HUDEP-2 (cell line): ENCODE measurements around the gene B3GNT7.
"Not testable (repeated sequence)": the region's sequence is repeated elsewhere in the genome, so short reads cannot be mapped to it uniquely, and the experiment has no call there.

Source experiments
- DNase-seq, 76 experiments: peaks; one replicate each; lab custom pipeline; 2025; ENCODE audit not compliant: unreplicated experiment in 76 of 76; lab: John Stamatoyannopoulos, UW

The B3GNT7 gene

DNA sequence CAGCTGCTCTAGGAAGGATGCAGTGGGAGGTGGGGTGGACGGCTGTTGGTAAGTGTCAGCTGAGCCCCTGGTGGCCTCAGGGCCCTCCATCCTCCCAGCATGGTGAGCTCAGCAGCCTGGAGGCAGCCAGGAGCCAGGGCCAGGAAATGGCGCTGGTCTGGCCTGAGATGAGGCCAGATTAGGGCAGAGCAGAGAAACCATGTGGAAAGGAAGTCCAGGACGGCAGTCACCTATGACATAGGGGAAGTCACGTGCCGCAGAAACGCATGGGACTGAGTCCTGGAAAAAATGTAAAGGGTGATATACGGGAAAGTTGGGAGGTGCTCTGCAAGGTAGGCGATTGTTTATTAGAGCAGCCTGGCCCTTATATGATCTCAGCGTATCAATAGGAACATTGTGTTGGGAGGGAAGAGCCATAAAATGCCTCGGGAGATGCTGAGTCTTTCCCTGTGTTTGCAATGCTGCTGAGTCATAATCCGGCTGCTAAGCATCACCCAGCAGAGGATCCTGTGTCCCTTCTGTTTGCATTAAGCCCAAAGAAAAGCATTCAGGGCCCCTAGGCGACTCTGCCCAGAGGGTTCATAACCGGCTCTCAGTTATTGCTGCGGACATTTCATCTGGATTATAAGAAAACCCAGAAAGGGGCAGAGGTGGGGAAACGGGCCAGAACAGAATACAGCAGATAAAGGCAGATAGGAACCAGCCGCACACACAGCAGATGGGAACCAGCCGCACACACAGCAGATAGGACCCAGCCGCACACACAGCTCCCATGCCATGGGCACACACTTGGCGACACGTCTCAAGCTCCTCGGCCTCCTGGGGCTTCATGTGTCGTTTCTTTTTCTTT is 30.3 kb upstream of the B3GNT7 start:
- DNase-seq, result no peak

DNA sequence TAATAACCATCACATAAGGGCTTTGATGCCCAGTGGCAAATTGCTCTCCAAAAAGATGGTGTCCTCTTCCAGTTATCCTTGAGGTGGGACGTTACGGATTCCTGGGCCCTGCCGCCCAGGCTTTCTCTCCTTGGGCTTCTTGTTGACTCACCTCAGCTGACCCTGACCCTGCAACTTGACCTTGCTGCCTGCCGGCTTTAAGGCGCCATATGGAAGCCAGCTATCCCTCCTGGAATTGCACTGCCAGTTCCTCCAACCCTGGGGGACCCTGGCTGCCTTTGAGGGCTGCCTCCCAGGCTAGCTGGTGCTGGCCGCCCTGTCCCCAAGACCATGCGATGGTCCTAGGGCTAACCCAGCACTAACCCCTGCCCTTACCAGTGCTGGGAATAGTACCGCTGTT is 28.3 kb upstream of the B3GNT7 start:
- no peak for DNase-seq

DNA sequence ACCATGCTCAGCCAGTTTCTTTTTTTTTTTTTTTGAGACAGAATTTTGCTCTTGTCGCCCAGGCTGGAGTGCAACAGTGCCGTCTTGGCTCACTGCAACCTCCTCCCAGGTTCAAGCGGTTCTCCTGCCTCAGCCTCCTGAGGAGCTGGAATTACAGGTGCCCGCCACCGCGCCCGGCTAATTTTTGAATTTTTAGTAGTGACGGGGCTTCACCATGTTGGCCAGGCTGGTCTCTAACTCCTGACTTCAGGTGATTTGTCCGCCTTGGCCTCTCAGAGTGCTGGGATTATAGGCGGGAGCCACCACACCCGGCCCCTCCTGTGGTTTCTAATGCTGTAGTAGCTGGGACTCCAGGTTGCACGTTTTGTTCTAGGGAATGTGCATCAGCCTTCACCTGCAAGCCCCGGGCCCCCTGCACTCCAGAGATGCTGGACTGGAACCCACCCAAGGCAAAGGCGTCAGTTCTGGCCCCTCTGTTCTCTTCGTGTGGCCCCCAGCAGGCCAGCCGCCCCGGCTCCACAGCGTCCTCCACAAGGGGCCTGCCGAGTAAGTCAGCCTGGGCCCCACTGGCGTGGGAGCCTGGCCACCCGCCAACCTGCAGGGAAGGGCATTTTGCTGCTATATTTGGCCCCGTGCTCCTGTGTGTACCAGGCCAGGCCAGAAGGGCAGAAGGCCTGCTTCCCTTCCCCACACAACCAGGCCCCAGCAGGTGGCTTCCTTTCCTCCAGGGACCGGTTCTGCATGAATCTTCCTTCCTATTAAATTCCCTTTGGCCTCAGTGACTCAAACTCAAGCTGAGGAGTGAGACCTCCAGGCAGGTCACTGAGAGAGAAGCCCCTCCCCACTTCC is 25.7 kb upstream of the B3GNT7 start:
- DNase-seq, result no peak

DNA sequence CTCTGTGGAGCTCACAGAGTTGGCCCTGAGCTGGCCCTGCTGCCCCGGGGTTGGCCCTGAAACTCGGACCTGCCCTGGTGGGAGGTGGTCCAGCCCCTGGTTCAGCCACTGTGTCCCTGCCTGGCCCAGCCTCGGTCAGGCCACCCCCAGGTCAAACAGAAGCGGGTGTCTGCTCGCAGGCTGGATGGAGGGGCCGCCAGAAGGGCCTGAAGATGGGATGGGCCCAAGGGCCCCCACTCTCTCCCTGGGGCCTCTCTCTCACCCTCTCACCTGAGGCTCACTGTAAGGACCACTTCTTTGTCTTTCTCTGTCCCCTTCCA is 25.1 kb upstream of the B3GNT7 start:
- no peak for DNase-seq

DNA sequence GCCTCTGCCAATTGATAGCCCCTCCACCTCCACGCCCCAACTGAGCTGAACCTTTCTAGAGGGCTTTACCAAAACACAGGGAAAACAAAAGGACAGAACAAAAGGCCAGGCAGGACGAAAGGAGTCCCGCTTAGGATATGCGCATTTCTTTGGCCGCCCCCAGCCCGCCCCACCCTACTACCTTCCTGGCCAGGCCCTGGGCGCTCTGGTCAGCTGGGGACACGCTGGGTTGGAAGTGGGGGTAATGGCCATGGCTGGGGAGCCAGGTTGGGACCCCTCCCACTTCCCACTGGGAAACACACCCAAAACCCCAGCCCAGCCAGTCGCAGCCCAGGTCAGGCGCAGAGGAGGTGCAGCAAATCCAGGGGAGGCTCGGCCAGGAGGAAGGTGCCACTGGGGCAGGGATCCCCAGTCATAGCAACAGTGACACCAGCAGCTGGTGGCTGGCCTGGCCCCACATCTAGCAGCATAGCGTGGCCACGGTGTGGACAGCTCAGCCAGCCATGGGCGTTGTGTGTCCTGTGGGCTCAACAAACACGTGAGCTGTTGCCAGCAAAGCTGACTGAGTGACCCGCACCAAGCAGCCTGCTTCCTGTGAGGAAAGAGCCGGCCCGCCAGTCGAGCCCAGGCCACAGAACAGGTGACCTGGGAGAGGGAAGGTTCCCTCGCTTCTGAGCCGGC is 24.6 kb upstream of the B3GNT7 start:
- no peak for DNase-seq

DNA sequence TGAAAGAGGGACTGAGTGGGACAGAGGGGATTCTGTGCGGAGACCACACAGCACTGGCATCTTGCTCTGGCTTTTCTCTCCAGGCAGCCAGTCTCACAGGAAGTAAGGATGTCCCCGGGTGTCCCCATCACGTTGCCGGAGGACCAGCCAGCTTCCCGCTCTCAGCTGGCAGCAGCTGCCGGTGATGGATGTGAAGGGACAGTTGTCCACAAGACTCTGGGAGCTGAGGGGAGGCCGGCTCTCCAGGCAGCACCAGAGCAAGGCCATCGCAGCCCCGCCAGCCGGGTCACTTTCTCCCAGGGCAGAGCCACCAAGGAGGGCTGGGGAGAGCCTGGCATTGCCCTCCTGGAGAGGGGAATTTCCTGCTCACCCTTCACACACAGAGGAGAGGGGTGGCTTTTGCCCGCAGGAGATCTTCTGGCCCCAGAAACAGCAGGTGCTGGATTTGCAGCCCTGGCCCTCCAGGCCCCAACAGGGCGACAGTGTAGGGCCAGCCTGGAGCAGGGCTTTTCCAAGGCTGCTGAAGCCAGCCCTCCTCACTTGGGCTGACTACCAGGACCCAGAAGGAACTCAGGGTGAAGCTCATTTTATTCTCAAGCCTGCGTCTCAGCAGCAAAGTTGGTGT is 24.0 kb upstream of the B3GNT7 start:
- no peak for DNase-seq

DNA sequence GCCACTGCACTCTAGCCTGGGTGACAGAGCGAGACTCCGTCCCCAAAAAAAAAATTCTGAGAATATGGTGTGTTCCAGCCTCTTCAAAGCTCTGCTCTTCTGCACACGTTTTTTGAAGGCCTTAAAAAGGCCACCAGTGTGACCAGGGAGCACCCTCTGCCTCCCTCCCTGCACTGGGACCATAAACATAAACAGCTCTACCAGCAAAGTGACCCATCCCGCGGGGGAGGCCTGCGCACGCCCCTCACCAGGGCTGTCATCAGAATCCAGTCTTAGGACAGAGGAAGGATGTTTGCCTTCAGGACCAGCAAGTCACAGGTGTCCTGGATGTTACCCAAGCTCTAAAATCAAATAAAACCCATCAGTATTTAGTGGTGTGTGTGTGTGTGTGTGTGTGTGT is 23.2 kb upstream of the B3GNT7 start:
- DNase-seq, result no peak

DNA sequence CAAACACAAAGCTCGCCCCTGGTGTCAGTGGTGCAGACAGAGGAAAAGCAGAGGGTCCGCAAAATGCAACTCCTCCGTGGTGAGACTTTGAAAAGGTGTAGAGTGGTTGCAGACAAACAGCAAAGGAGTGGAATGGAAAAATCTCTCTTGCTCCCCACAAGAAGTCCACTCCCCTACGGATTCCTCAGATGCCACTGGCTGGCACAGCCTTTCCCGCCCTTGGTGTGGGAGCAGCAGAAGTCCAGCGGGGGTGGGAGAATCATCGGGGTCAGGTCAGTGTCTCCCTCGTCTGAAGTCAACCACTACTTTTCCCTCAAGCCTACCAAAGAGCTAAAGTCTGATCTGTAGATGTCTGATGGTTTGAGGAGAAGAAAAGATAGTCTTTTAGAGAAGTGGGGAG is 22.3 kb upstream of the B3GNT7 start:
- DNase-seq, result no peak

DNA sequence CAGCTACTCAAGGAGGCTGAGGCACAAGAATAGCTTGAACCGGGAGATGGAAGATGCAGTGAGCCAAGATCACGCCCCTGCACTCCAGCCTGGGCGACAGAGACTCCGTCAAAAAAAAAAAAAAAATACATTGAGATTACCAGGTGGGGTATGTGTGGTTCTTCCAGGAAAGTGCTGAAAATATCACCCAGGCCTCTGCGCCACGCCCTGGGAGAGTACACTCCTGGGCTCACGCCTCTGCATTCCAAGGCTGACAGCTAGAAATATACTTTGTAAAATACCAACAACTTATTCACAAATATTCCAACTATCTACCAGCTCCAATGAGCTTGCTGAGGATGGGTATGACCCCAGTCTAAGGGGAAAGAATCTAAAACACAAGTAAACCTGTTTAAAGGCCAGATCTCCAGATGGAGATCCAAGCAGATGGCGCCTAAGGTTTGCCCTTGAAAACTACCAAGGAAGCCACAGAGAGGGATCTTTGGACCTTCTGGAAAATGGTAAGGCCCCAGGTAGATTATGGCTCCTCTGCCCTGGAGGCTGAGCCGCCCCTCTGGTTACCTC is 21.6 kb upstream of the B3GNT7 start:
- peak in 18 of 76 experiments; percentile 5 to 53 (median 27) for DNase-seq

DNA sequence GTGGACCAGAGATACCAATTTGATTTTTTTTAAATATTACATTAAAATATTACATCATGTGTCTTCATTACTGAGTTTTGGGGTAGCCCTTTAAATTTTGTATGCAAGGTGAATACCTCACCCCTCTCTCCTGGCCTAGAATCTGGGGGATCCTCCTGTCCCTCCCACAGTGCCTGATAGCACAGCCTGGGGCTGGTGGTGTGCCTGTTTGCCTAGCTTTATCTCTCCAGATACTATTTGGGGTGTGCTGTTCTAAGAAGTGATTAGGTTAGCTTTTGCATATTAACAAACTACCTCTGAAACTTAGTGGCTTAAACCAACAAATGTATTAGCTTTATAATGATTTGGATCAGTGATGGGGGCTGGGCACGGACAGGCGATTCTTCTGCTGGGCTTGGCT is 20.7 kb upstream of the B3GNT7 start:
- DNase-seq, result peak in 7 of 76 experiments; percentile 9 to 30 (median 17)

DNA sequence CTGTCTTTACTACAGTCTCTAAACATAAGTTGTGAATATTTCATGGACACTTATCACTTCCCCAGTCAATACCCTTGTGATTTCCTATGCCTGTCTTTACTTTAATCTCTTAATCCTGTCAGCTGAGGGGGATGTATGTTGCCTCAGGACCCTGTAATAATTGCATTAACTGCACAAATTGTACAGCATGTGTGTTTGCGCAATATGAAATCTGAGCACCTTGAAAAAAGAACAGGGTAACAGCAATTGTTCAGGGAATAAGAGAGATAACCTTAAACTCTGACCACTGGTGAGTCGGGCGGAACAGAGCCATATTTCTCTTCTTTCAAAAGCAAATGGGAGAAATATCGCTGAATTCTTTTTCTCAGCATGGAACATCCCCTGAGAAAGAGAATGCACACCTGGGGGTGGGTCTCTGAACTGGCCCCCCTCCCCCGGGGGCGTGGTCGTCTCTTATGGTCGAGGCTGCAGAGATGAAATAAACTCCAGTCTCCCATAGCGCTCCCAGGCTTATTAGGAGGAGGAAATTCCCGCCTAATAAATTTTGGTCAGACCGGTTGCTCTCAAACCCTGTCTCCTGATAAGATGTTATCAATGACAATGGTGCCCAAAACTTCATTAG is 19.4 kb upstream of the B3GNT7 start:
- DNase-seq, result not testable (repeated sequence)

DNA sequence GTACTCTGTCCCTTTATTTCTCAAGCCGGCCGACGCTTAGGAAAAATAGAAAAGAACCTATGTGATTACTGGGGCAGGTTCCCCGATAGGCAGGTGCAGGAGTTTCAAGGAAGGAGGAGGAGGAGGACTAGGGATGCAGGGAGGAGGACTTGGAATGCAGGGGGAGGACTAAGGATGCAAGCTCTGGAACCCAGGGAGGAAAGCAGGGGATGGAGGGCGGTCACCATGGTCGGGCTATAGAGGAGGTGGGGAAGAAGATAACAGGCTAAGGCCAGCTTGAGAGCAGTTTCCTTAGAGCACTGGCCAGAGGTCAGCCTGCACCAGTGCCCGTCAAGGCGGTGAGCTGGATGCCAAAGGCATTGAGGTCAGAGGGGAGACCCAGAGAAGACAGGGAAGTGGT is 18.7 kb upstream of the B3GNT7 start:
- DNase-seq, result no peak

DNA sequence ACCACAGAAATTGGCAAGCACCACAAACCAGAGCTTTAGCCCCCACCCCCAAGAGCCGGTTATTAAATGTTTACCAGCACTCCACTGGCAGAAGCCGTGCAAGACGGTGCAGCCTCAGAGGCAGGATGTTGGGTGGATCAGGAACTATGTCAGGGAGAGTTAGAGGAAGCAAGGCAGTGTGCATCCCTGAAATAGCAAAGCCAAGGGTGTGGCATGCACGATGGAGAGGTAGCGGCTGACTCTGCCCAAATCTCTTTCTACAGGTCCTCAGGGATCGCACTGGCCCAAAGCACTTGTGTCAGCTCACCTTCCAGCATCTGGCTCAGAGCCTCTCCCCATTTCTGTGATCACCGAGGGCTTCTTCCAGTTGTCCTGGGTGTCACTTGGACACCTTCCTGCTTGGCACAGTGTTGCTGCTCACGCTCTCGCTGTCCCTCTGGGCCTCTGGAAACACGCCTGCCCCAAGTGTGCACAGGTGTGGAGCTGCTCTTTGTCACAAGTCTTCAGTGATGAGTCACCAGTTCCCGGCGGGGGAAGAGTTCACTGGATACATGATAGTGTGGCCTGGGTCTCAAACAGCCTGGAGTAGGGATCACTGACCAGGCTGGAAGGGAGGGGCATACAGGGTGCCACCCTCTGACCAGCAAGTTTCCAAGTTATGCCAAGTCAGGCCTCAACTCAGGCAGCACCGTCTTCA is 17.3 kb upstream of the B3GNT7 start:
- no peak for DNase-seq

DNA sequence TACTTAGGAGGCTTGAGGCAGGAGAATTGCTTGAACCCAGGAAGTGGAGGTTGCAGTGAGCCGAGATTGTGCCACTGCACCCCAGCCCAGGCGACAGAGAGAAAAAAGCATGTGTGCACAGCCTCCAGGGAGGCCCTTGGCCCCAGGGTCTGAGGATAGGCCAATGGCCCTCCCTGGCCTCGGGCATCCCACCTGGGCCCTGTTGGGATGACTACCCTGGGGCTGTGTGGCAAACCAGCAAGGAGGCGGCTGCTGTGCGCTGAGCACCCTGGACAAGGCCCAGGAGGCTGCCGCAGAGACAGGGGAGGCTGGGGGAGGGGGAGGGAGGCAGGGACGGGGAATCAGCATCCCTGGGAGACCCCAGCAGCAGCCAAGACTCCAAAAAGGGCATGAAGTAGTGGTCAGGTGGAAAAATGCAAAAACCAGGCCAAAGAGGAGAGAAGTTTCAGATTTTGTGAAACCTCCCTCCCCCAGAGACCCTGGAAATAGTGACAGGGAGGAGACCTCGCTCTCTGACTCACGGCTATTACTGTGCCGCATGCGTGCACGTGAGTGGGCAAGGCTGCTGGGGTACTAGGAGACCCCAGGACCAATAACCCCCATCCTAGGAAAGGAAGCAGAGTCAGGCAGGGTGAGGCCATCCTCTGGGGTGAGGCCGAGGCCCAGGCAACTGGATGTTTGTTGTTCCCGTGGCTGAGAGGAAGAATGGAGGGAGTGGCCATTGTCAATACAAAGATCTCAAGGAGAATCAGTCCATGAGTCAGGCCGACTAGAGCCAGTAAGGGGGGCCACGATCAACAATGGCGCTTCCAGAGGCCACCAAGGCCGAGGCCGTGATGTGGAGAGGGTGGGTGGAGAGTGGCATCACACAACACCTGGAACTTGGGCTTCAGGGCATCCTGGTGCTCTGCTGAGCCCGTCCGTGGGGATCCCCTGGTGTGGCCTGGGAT is 16.0 kb upstream of the B3GNT7 start:
- DNase-seq, result no peak

DNA sequence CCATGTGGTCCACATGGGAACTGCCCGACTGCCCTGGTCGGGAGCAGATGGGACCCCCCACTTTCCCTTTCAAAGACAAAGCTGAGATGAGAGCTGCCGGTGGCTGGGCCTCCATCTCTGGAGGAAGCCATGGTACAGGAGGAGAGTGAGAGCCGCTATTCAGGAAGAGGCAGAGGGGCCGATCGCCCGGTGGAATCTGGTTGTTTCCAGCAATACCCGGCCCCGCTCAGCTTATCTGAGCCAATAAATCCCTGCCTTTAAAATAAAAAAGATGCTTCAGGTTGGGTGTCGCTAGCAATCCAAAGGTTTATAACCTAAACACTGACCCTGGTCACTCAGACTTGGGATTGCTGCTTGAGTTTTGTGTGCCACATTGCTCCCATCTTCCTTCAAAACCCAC is 15.2 kb upstream of the B3GNT7 start:
- DNase-seq, result no peak

DNA sequence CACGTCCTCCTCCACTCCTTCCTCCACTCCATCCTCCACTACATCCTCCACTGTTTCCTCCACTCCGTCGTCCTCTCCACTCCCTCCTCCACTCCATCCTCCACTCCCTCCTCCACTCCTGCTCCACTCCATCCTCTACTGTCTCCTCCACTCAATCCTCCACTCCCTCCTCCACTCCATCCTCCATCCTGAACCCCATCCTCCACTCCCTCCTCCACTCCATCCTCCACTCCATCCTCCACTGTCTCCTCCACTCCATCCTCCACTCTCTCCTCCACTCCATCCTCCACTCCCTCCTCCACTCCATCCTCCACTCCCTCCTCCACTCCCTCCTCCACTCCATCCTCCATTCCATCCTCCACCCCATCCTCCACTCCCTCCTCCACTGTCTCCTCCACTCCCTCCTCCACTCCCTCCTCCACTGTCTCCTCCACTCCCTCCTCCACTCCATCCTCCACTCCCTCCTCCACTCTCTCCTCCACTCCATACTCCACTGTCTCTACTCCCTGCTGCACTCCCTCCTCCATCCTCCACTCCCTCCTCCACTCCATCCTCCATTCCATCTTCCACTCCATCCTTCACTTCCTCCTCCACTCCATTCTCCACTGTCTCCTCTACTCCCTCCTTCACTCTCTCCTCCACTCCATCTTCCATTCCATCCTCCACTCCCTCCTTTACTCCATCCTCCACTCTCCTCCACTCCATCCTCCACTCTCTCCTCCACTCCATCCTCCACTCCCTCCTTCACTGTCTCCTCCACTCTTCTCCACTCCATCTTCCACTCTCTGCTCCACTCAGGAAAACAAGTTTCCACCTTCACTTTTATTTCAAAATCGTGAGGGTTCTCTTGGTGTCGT is 14.3 kb upstream of the B3GNT7 start:
- DNase-seq, result no peak

DNA sequence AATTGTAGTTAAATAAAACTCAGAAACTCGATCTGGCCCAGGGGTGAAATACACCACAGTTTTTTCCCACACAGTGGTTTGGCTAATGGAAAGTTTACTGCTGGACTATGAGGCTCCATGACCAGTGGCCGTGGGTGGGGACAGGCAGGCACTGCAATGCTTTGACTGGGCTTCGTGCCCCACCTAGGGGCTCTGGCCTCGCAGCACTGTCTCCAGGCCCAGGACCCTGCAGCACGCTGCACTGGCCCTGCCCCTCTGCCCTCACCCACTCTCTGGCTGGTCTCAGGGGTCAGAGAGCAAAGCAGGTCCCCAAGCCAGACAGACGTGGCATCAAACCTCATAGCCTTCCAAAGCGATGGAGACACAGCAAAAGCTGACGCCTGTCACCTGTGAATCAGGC is 13.4 kb upstream of the B3GNT7 start:
- DNase-seq, result no peak
